Left lobe of liver (tissue), 2 donors: Measurements from ENCODE around the gene DGKE. TPM values are rescaled to one million over a fixed set of nuclear protein-coding genes. Genes with fewer than 3 reads are reported as not detected.

Experiments used
- ATAC-seq: fragments of 200-7000 bp; cut with Tn5 transposase; one replicate; pipeline ENCODE4 v1.9.1; 2020; ENCODE audit warnings: mild to moderate bottlenecking, moderate library complexity
- DNase-seq: peaks from one replicate; pipeline ENCODE4 v3.0.0-alpha.2; 2020; ENCODE audit warnings: low spot score
- total RNA-seq: library from RNA; stranded (reverse); gene quantifications from one replicate; pipeline ENCODE4 v1.2.1, GENCODE V29; 2021
- donor health status: DM: no; HTN: no; CAD: no; lungs with moderate emphysema.
- donor health status: DM: no; HTN: yes; CAD: no.

The DGKE gene
- total RNA-seq, 1 donor from 2014 or later: 4.0 TPM

DNA sequence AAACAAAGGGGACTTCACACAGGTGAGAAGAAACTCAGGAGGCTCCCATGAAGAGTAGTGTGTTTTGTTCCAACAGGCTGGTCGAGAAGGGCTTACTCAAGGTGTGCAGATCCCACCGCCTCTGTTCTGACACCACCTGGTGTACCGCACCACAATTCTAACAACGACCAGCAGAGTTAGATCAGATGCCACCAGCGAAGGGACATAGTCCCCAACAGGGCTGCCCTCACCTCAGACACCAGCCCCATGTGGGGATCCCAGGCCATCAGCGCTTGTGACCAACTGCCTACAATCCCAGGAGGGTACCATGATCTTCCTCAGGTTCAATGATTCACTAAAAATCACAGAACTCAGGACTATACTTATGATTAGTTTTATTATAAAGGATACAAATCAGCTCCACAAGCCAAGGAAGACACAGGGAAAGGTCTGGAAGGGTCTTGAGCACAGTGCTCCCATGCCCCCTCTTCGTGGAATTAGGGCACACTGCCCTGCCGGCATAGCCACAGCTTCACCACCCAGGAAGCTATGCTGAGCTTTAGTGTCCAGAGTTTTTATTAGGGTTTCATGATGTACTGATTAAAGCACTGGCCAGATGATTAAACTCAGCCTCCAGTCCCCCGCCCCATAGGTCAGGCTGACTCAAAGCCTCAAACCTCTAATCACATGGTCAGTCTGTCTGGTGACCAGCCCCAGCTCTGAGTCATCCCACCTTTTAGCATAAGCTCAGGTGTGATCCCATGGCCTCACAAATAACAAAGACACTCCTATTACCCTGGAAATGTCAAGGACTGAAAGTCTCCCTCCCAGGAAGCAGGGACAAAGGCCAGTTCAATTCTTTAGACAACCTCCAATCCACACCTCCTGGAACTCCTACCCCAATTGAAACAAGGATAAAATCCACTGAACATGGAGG is 53.9 kb downstream of the DGKE start:
- ATAC-seq (no peak), DNase-seq (no peak)

DNA sequence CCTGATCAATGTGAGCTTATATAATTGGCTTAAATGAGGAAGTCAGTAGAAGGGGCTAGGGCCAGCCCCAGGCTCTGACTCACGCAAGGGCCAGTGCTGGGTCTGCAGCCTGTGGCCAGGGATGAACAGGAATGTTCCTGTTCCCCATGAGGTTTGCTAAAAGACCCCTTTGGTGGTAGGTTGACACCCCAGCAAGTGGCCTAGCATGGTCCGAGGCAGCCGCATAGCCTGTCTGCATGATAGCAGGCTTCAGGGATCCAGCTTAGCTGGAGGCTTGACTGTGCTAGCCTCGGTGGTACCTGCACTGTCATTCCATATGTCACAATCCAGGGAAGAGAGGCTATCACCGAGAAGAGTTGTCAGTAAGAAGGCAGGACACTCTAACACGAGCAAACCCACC is 56.4 kb downstream of the DGKE start:
- no peak for DNase-seq
- no peak for ATAC-seq

DNA sequence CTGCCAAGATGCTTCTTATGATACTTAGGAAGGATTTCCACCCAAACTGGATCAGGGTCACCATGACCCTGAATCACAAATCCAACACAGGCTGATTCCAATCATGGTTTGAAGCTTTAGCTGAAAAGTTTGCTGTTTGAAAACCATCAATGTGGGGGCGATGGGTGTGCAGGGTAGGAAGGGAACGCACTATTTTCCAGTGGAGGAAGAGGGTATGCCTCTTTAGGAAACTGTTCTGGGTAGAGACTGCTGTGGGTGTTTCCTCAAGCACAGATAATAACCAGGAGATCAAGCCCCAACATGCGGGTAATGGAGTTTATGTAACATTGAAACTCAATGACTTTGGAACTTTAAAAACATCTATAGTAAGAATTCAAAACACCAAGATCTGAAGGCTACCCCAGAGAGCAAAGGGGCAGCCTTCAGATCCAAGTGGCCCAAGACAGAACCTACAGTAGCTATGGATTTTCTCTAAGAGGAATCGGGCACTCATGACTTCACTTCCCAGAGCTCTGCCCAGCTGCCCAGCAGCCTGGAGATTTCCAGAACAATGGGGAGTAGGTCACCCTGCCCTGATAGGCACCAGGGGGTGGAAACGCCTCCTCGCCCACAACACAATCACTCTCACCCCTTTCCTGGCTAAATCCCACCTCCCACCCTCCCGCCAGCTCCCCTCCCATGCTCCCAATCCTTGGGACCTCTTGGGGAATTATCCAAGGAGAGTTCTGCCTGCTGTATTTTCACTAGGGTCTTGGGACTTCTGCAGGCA is 57.1 kb downstream of the DGKE start:
- ATAC-seq: no peak

DNA sequence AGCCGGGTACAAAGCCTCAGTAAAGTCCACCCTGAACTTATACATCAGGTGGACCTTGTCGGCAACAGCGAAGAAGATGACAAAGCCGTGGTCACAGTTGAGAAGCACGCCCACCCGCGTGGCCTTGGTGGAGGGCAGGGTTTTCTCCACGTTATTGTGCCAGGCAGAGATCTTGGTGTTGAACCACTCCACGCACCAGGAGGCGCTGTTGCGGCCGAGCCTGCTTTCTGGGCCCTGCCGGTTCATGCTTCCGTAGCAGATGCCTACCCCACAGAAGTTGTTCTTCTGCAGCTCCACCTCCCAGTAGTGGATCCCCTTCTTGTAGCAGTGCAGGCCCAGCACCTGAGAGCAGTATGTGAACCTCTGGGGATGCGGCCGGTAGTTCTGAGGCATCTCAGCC is 57.8 kb downstream of the DGKE start:
- DNase-seq: no peak

More for the DNA sequence above, 57.1 kb downstream of the DGKE start:
- no peak for DNase-seq

DNA sequence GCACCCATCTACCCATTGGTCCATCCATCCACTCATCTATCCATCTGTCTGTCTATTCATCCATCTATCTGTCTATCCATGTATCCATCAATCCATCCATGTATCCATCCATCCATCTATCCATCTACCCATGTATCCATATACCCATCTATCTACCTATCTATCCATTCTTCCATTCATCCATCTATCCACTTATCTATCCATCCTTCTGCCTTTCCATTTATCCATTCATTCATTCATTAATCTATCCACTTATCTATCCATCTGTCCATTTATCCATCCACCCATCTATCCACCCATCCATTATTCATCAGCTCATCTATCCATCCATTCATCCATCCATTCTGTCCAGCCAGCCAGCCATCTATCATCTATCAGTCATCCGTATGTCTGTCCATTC is 58.4 kb downstream of the DGKE start:
- no peak for ATAC-seq

More for the DNA sequence above, 57.8 kb downstream of the DGKE start:
- peak; percentile 21 for ATAC-seq

DNA sequence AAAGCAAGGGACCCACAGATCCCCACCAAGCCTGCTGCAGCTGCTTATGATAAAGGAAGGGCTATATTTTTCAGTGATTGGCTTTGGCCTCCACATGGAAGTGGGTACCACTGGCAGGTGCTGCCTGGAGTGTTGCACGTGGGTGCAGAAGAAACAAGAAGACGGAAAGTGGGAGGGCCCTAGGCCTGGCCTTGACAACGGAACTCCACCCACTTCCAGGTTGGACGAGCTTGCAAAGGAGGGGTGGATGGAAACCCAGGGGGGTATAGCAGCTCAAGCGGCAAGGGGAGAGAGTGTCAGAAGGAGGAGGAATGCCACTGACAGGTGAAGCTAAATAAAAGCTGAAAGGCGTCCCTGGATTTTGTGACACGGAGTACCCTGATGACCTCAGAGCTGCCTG is 59.6 kb downstream of the DGKE start:
- DNase-seq (no peak), ATAC-seq (no peak)

More for the DNA sequence above, 58.4 kb downstream of the DGKE start:
- no peak for DNase-seq

DNA sequence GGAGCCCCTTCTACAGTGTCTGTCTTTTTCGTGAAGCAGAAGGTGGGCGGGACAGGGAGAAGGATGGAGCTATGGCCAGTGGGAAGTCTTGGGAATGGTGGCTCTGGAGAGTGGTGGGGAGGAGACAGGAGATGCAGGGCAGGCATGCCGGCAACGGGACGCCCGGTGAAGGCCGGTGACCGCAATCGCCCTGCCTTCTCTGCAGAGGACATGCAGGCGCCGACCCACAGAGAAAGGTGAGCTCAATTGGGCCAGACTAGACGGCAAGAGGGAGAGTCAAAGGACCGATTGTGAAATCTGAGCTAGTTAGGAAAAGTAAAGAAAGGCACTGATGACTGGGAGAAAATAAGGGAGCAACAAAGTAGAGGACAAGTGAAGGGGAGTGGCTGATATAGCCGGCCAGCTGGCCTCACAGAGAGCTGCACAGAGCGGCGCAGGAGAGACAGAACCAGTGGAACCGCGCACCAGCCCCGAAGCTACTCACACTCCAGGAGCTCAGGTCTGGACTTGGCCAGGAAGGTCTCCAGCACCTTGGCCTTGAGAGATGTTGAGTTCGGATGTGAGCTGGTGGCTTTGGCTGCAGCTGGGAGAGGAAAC is 61.0 kb downstream of the DGKE start:
- peak; percentile 74 for ATAC-seq
- DNase-seq: no peak

DNA sequence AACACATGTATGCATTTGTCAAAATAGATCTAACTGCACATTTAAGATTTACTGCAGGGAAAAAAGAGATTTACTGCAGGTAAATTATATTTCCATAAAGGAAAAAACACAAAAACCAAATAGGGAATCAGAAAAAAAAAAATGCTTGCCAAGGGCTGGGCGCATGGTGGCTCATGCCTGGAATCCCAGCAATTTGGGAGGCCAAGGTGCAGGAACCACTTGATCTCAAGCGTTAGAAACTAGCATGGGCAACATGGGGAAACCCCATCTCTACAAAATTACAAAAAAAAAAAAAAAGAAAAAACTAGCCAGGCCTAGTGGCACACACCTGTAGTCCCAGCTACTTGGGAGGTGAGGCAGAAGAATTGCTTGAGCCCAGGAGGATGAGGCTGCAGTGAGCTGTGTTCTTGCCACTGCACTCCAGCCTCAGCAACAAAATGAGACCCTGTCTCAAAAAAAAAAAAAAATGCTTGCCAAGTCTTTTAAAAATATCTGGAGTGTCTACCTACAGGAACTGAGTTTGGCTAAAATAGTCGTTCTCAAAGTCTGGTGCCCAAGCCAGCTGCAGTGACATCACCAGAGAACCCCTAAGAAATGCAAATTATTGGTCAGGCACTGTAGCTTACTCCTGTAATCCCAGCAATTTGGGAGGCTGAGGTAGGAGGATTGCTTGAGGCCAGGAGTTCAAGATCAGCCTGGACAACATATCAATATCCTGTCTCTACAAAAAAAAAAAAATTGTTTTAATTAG is 62.4 kb downstream of the DGKE start:
- ATAC-seq (no peak), DNase-seq (peak; percentile 14)

DNA sequence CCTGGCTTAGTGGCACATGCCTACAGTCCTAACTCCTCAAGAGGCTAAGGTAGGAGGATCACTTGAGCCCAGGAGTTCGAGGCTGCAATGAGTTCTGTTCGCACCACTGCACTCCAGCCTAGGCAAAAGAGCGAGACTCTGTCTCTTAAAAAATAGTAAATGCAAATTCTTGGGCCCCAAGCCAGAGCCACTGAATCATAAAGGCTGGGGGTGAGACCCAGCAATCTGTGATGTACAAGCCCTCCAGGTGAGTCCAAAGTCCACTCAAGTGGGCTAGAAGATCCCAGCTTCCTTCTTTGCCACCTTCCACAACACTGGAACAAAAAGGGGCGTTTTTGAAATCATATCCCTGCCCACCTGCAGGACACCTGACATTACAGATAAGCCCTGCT is 63.0 kb downstream of the DGKE start:
- peak; percentile 37 for DNase-seq
- ATAC-seq: no peak

DNA sequence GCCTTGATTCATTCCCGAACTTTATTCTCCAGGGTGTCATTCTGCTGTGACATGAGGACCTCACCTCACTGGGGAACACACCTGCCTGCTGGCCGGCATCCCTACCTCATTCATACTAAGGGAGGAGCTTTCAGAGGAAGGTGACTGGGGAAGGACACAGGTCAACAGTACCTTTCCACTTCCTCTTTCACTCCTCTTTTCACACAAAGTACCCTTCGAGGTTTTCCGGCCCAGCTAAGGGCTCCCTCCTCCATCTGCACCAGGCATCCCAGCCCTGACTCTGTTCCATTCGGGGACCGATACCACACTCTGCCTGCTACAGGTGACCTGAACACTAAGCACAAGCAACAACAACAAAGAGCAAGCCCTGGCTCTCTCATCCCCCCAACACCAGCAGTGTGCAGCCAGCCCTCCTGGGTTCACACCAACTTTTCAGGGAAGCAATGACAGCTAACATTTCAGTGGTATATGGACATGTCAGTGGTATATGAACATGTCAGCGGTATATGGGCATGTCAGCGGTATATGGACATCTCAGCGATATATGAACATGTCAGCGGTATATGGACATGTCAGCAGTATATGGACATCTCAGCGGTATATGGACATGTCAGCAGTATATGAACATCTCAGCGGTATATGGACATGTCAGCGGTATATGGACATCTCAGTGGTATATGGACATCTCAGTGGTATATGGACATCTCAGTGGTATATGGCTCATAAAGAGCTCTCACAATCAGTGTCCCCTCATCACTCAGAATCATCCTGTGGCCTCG is 63.9 kb downstream of the DGKE start:
- ATAC-seq (no peak), DNase-seq (peak; percentile 32)

DNA sequence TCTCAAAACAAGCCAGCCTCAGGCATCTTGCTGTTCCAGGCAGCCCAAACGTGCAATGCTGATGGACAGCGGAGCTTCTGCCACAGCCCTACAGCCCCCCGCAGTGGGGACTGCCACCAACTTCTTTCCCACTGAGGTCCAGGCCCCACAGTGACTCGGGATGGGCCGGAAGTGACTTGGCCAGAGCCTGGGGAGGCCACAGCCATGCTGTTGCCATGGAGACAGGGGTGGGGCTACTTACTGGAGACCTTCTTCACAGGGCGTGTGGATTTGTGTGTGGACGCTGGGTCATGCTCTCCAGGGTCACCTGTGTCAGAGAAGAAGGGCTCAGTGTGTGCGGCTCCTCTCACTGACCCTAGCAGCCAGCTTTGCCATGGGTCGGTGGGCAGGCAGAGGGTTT is 64.9 kb downstream of the DGKE start:
- ATAC-seq: no peak
- DNase-seq: peak; percentile 48

DNA sequence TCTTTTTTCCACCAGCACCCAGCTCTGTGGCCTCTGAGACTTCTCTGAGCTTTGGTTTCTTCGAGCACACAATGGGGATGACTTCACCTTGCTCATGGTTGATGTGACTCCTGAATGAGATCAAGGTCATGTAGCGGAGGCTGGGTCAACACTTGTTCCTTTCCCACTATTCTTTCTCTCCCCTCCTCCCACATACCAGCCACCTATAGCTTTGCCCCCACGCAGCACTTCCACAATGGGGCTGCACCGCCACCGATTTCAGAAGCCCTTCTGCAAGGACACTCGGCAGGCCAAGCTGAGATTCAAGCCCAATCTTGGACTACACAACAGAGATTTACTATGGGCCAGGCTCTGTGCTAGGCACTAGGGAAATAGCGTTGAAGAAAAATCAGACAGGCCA is 65.5 kb downstream of the DGKE start:
- ATAC-seq: no peak
- peak; percentile 33 for DNase-seq

DNA sequence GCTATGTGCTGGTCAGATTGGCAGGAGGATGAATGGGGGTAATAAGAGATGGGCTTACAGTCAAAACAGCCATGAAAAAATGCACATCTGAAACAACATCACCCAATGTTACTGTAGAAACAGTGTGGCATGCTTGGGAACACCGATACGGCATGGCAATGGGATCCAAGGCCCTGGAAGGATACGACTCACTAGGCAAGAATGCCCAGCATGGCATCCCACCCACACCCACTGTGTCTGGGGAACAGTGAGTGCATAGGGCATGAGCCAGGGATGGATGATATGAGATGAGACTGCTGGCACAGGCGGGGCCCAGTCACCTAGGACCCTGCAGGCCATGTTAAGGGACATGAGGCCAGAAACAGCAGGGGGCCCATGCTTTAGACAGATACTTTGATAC is 68.4 kb downstream of the DGKE start:
- DNase-seq (peak; percentile 24), ATAC-seq (no peak)

DNA sequence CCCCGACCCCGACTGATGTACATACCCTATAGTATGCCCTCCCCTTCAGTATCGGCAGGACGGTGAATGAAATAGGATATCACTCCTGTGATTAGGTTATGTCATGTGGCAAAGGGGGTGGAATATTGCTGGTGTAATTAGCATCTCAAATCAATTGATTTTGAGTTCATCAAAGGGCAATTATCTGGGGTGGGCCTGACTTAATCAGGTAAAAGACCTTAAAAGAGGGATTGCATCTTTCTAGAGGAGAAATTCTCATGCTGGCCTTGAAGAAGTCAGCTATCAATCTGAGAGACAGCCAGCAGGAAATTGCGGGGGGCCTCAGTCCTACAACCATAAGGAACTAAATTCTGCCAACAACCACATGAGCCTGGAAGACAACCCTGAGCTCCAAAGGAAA is 69.6 kb downstream of the DGKE start:
- ATAC-seq: no peak
- DNase-seq: no peak

DNA sequence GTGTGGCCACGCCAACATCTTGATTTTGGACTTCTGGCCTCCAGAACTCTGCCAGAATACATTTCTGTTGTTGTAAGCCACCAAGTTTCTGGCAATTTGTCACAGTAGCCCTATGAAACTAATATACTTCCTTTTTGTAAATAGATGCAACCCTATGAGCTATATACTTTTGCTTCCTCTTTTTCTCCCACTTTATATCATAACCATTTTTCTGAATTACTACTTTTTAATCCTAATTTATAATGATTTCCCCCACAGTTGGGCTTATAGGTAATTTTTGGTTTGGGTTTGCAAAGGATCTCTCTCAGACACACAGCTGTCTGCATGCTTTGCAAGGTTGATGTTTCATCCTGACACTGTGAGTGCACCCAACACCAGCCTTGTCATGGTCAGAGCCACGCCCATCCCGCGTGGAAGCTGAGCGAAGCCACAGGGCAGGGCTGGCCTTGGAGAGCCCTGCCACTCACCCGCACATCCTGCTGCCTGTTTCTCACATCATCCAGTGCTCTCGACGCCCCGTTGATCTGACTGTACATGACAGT is 74.1 kb downstream of the DGKE start:
- DNase-seq: no peak
- ATAC-seq: no peak

DNA sequence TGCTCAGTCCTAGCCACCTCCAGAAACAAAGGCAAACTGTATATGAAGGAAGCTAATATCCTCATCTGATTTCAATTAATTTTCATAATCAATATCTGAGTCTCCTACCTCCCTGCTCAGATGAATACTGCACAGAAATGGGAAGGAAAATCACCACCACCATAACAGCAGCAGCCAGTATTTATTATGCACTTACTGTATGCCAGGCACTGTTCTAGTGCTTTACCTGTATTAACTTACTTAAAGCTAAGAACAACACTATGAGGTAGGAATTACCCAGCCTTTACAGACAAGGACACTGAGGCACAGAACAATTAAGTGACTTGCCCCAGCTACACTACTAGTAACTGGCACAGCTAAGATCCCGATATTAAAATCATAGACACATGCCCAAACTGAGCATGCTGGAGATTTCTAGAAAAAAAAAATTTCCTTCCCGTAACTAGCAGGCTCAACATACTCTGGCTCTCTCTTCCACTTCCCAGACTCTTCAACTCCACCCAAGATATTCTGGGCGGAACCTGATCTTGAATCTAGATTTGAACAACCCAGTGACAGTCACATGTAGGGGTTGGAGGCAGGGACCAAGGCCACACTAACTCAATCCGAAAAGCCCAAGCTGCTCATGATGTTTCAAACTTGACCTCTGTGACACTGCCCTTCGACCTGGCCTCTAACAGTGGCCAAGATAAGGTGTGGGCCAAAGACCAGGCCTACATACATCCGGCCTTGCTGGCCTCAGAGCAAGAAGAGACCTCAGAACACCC is 76.0 kb downstream of the DGKE start:
- ATAC-seq: peak; percentile 50
- DNase-seq: peak; percentile 89

DNA sequence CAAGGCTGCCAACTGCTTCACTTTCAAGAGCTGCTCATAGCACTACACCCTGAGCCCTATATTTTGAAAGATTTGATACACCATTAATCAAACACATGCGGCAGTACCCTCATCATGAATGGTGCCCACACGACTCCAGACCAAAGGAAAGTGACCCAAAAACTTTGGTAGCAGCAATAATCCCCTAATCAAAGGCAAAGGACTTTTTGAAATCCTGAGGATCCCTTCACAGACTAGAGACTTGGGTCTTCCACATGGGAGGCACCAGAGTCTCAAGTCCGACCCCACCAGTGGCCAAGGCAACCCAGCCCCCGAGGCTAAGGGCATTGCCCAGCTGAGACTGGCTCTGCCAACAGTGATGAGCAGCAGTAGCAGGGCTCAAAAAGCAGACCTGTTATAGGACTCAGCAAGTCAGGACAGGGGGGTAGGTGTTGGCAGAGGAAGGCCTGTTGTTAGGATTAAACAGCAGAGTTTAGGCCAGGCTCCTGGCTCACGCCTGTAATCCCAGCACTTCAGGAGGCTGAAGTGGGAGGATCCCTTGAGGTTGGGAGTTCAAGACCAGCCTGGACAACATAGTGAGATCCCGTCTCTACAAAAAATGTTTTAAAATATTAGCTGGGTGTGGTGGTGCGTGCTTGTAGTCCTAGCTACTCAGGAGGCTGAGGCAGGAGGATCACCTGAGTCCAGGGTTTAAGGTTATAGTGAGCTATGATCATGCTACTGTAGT is 76.7 kb downstream of the DGKE start:
- DNase-seq: peak; percentile 56
- ATAC-seq: peak; percentile 7
